GM19452 (cell line): ENCODE results near the gene ENTPD2.
"Not testable (repeated sequence)": the region's sequence is repeated elsewhere in the genome, so short reads cannot be mapped to it uniquely, and the experiment has no call there.

Experiments used
- ATAC-seq: cut with Tn5 transposase; IDR thresholded peaks from one replicate; pipeline ENCODE4 v1.9.1; 2021; ENCODE audit not compliant: unreplicated experiment

ENTPD2 gene

DNA sequence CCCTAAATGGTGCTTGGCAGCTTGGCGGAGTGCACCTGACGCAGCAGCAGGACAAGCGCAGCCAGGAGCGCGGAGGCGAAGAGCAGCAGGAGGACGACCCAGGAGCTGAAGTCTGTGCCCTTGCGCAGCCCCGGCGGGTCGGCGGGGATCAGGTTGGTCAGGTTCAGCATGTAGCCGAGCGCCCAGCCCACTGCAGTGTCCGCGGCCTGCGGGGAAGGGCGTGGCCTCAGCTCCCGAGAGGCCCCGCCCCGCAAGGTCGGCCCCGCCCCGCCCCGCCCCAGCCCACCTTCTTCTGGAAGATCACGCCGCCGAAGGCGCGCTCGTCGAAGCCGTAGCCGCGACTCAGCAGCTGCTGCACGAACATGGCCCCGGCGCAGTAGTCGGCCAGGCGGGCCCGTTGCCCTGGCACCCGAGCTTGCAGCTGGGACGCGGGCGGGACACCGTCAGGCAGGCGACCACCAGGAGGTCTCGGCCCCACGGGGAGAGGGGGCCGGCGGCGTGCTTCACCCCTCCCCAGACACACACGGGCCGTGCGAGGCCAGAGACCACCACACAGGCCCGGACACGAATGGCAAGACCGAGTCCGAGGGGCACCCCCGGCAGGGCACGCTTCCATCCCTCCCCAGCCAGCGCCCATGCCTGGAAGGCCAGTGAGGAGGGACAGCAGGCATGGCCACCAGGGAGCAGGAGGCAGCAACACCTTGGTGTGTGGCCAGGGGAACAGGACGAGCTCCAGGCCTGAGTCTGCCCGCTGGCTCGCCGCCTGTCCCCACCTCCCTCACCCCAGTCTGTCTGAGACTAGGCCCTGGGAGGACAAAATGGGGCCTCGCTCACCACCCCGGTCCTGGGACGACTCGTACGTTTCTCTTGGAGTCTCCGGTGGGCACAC lies 5.0 kb downstream of the ENTPD2 start:
- ATAC-seq = no peak

DNA sequence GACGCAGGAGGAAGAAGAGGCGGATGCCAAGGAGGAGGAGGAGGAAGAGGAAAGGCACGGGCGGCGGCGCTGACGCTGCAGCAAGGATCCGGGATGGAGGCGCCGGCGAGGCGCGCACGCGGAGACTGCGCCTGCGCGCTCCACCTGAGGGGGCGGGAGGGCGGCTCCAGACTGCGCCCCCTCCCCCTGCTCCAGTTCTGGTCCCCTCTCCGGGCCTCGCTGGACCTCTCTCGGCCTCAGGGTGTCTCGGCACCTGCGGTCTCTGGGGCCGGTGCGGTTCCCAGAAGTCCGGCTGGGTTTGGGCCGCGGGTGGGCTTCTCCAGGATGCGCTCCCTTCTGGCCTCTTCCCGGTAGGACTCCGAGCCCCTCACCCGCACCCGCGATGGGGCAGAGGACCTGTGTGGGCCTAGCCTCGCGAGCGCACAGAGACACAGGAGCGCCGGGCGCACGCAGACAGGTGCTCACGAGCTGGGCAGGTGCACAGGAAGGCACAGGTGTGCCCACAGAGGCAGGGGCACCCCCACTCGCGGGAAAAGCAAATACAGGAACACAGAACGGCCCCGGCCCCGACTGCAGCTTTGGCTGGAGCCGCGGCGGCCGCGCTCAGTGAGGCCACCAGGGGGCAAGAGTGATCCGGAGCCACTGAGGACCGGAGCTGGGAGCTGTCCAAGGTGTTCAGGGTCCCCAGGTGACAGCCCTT lies 7.6 kb downstream of the ENTPD2 start, which contains the start of gene NPDC1:
Gene NPDC1 (minus strand): TSS at position 90 of the 700 bp plus-strand sequence. CDS start 188 bp downstream, outside the sequence.
- no peak for ATAC-seq

GRCh38 chr9:137045294-137046087 lies 8.4 kb downstream of the ENTPD2 start:
- no peak for ATAC-seq

DNA sequence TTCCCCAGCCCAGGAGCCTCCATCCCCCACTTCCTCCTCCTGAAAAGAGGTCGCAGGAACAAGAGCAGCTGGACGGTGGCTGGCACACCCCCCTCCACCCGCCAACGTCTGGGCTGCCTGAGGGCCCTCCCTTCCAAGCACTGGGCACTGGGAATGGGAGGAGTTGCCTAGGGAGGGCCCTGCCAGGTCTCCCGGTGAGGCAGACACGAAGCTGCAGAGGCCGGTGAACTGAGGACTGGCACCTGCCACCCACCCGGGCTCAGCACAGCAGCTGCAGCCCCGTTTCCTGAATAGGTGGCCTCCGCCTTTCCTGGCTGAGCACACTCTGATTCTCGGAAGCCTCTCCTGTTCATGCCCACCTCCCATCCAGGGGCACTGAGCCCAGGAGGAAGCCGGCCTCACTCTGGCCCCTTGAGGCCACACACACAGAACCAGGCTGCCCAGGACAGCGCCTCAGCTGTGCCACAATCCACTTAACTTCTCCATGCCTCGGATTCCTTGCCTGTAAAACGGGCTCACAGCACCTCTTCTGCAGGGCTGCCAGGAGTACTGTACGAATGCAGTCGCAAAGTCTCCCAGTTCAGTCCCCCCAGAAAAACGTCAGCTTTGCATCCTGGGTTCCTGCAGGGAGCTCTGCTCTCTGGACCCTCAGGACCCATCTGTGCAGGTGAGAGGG lies 9.2 kb downstream of the ENTPD2 start:
- no peak for ATAC-seq

GRCh38 chr9:137044037-137044436 lies 9.8 kb downstream of the ENTPD2 start:
- ATAC-seq = no peak

DNA sequence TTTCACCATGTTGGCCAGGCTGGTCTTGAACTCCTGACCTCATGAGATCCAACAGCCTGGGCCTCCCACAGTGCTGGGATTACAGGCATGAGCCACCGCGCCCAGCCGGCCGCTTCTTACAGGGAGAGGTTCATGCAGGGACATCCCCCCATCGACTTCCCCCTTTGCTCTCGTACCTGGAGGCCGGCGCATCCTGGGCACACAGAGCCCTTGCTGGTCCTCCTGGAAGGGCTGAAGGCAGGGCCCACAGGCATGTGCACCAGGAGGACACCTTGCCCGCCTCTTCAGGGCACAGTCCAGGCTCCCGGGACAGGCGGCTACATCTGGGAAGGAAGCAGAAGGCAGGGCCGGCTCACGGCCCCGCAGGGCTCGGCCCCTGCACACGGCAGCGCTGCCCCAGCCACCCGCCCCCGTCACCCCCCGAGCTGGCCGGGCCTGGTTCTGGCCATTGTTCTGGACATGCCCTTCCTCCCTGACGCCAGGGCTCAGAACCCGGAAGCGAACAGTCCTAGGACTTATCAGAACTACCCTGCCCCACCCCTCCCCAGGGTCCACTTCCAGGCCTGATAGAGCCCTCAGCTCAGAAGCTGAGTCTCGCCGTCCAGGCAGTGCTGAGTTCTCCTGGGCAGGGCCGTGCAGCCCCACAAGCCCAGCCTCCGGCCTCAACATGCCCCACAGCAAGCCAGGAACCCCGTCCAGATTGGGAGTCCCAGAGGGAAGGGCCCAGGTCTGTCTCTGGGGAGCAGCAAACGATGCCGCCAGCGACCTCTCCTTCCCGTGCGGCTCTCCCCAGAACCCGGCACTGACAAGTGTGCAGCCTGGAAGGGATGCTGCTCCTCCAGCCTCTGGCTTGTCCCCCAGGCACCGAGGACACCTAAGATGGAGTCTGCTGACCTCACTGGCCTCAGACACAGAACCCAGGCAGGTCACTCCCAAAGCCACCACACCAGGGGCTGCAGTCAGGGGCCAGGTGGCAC lies 10.8 kb downstream of the ENTPD2 start:
- no peak for ATAC-seq

GRCh38 chr9:137041124-137041523 lies 12.7 kb downstream of the ENTPD2 start:
- ATAC-seq = no peak

- no peak for ATAC-seq
Measured at GRCh38 chr9:137040568-137040967, 13.3 kb downstream of the ENTPD2 start.

- no peak for ATAC-seq
Measured at GRCh38 chr9:137039611-137040366, 14.1 kb downstream of the ENTPD2 start.

DNA sequence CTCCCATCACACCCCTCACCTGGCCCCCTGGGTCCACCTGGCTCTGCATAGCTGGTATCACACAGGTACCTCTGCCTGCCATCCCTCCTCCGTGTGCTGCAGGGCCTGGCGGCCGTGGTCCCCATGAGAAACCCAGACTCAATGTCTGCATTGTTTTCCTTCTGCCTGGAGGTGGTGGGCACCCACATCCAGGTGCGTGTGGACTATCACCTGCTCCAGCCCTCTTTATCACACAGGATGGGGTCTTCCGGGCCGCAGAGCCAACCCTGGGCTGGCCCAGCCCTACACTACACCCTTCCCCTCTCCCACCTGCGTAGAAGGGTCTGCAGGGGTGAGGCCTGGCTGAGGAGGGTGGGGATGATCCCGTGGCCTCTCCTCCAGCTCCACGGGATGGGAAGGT lies 14.9 kb downstream of the ENTPD2 start:
- ATAC-seq = no peak

- ATAC-seq = no peak
Measured at GRCh38 chr9:137037483-137037882, 16.4 kb downstream of the ENTPD2 start.

DNA sequence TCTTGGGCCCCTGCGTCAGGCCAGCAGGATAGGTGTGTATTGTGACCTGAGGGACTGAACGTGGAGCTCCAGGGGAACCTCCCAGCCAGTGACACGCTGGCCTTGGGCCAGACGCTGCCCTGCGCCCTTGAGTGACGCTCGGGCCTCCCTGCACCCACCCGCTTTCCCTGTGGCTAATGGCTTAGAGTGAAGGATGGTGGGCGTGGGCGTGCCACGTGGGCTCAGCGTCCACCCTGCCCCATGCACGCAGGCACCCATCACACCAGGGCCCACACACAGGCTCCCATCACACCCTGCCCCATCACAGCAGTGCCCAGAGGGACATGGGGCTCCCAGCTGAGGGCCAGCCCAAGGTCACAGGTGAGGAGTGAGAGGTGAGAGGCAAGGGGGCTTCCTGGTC lies 16.8 kb downstream of the ENTPD2 start:
- no peak for ATAC-seq

GRCh38 chr9:137035937-137036336 lies 17.9 kb downstream of the ENTPD2 start:
- ATAC-seq = no peak

DNA sequence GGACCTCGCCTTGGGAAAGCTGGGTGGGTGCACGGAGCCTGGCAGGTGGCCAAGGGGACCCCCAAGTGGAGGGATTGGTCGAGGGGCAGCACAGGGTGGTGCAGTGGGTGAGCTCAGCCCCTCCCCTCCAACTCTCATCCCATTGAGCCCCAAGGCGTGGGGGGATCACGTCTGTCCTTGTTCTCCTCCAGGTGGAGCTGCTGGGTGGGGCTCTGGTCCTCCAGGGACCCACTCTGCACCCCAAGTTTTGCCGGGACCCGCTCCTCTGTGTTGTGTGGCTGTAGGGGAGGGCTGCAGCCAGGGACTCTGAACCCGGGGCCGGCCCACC lies 18.4 kb downstream of the ENTPD2 start:
- no peak for ATAC-seq

DNA sequence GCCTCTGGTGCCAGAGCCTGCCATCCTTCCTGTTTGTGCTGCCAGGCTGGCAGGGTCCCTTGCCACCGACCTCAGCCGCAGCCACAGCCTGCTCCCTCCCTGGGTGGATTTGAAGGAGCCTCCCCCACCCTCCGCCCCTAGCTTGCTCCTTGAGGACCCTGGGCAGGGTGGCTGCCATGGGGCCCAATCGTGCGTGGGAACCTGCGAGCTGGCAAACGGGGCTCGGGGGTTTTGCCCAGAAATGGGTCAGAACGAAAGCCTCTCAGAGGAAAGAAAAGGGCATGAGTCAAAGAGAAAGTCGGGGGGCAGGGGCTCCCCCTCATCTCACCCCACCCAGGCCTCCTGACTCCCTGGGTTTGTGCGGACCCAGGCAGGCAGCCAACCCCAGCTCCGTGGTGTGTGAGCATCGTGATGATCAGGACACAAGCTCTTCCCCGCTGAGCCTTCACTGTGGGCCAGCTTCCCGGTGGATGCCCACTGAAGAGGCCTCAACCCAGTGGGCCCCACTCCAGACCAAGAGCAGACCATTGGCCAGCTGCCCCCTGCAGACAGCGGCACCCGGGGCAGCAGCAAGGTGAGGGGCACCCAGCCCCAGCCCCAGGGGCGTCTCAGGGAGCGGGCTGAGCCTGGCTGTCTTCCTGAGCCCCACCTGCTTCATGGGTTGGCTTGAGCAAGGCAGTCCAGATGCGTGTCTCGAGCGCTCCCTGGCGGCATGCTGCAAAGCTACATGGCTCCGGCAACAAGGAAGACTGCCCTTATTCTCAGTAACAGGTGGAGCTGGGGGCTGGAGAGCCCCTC lies 19.0 kb downstream of the ENTPD2 start:
- no peak for ATAC-seq

DNA sequence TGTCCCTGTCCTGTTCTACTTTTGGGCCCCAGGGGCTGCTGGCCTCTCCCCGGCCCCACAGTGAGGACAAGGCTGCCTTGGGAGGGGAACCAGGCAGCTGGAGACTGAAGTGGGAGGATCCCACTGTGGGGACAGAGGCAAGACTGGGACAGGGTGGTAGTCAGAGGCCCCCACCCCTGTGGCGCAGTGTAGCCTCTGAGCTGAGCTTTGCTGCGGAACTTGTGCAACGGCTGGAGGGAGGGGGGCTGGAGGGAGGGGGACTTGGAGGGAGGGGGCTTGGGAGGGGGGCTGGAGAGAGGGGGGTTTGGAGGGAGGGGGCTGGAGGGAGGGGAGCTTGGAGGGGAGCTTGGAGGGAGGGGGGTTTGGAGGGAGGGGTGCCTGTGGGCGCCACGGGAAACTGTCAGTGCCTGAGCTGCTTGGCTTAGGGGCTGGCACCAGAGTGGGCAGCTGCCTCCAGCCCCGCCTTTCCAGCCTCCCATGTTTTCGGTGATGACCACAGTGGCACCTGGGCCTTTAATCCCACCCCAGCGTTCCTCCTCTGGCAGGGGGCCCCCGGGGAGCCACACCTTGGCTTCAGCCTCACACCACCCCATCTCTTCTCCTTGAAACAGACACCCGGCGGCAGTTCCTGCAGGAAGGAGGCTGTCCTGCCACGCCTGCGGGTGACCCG lies 19.7 kb downstream of the ENTPD2 start:
- ATAC-seq = no peak

GRCh38 chr9:137033481-137033880 lies 20.4 kb downstream of the ENTPD2 start:
- ATAC-seq = not testable (repeated sequence)

DNA sequence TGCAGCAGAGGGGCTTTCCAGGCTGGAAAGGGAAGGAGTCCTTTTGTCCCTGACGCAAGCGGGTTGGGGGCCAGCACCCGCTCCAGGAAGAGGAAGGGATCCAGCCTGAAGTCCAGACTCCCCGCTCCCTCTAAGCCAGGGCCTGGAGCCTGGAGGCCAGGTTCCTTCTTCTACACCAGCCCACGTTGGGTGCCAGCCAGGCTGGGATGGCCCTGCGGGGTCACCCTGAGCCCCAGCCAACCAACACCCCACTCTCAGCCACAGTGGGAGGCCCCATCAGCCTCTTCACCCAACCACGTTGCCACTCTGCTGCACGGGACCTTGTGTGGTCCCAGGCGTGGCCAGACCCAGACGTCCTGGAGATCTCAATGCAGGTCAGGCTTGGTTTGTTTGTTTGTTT lies 21.0 kb downstream of the ENTPD2 start:
- ATAC-seq = no peak
